HEK293T (cell line): Measurements from ENCODE around the gene FERMT1.

Experiments used
- CTCF ChIA-PET: fragments of 350-600 bp; formaldehyde crosslinking; extraction: SDS; loops from one replicate; lab custom pipeline; 2021; ENCODE audit warnings: antibody characterized with exemption, inconsistent platforms; lab: Yijun Ruan, JAX
- POLR2A ChIA-PET: fragments of 350-600 bp; formaldehyde crosslinking; extraction: SDS; loops from one replicate; lab custom pipeline; 2020; ENCODE audit warnings: antibody characterized with exemption, inconsistent platforms; lab: Yijun Ruan, JAX
- DNase-seq: peaks from one replicate; pipeline ENCODE4 v3.0.0; 2012; ENCODE audit warnings: mixed read lengths; ENCODE audit errors: extremely low spot score
- ARNT ChIP-seq: fragments of 450-650 bp; IDR thresholded peaks from 2 replicates; pipeline ENCODE4 v1.6.1; 2017; ENCODE audit warnings: mild to moderate bottlenecking
- BHLHE40 ChIP-seq: fragments of 450-650 bp; IDR thresholded peaks from 2 replicates; pipeline ENCODE4 v1.6.1; 2016; ENCODE audit warnings: mild to moderate bottlenecking, moderate library complexity, borderline replicate concordance
- CTBP1 ChIP-seq: fragments of 450-650 bp; IDR thresholded peaks from 2 replicates; pipeline ENCODE4 v1.6.1; 2016; ENCODE audit warnings: borderline replicate concordance
- ELF4 ChIP-seq: fragments of 450-650 bp; IDR thresholded peaks from 2 replicates; pipeline ENCODE4 v1.6.1; 2017; ENCODE audit warnings: antibody characterized with exemption
- FOXA1 ChIP-seq: fragments of 450-650 bp; IDR thresholded peaks from 2 replicates; pipeline ENCODE4 v1.6.1; 2016; ENCODE audit warnings: mild to moderate bottlenecking
- FOXK2 ChIP-seq: fragments of 450-650 bp; IDR thresholded peaks from 2 replicates; pipeline ENCODE4 v1.6.1; 2016; ENCODE audit warnings: mild to moderate bottlenecking
- FOXM1 ChIP-seq: fragments of 450-650 bp; IDR thresholded peaks from 2 replicates; pipeline ENCODE4 v1.6.1; 2017; ENCODE audit warnings: mild to moderate bottlenecking, borderline replicate concordance
- HDGF ChIP-seq: fragments of 450-650 bp; IDR thresholded peaks from 2 replicates; pipeline ENCODE4 v1.6.1; 2017; ENCODE audit warnings: antibody characterized with exemption, borderline replicate concordance
- L3MBTL2 ChIP-seq: fragments of 450-650 bp; conservative IDR thresholded peaks from 2 replicates; pipeline ENCODE4 v1.6.1; 2016; ENCODE audit warnings: mild to moderate bottlenecking
- LEF1 ChIP-seq: fragments of 450-650 bp; IDR thresholded peaks from 2 replicates; pipeline ENCODE4 v1.6.1; 2017; ENCODE audit warnings: mild to moderate bottlenecking, borderline replicate concordance
- NFRKB ChIP-seq: fragments of 450-650 bp; IDR thresholded peaks from 2 replicates; pipeline ENCODE4 v1.6.1; 2016; ENCODE audit warnings: mild to moderate bottlenecking, moderate library complexity
- SP1 ChIP-seq: fragments of 450-650 bp; IDR thresholded peaks from 2 replicates; pipeline ENCODE4 v1.6.1; 2017
- SUZ12 ChIP-seq: fragments of 450-650 bp; IDR thresholded peaks from 2 replicates; pipeline ENCODE4 v1.6.1; 2016; ENCODE audit warnings: mild to moderate bottlenecking
- TARDBP ChIP-seq: fragments of 450-650 bp; IDR thresholded peaks from 2 replicates; pipeline ENCODE4 v1.6.1; 2016
- ZNF384 ChIP-seq: fragments of 450-650 bp; IDR thresholded peaks from 2 replicates; pipeline ENCODE4 v1.6.1; 2016
- TF ChIP-seq, protein P1 (sequence below): fragments of 450-650 bp; IDR thresholded peaks from 2 replicates; pipeline ENCODE4 v1.6.1; 2016

The FERMT1 gene

DNA sequence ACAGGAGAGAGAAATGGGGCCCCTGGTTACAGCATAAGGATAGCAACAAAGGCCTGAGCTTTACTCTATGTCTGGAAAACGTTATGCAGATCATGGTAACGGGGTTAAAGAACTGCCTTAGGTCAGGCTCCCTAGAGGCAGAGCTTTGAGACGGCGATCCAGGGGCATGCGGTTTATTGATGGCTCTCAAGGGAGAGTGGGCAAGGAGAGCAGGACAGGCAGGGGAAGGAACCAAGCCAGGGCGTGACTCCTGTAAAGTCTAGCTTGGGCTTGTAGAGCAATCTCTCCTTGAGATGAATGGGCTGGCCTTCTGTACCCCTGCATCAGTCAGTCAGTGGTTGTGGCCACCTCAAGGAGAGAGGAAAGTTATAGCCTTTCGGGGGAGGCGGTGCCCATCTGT is 12.5 kb upstream of the FERMT1 start:
- no peak for DNase-seq
- ChIA-PET CTCF (interaction anchor here (0.5 kb wide), 1 partner anchor 1970 kb away, joined by 5 read pairs; no protein-coding TSS in a partner anchor), POLR2A (no interaction called here)
- no peak for TF ChIP-seq ELF4
- no peak for TF ChIP-seq TARDBP
- no peak for TF ChIP-seq L3MBTL2
- TF ChIP-seq CTBP1 = no peak

DNA sequence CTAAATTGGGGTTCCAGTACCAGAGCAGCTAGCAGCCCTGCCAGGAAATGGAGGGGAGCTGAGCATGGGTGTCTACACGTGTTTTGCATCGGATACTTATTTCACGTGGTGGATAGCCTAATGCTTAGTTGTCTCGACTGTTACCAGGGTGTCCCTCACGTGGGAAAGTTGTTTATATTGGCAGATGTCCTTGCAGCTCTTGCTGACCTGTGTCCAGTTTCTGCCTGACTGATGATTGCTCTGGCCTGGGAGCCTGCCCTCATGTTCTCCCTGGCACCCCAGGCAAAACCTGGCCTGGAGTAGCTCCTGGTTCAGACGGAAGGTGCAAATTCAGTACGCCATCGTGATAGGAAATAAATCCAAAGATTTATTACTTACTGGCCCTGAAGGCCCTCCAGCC is 11.8 kb upstream of the FERMT1 start:
- ChIA-PET POLR2A (no interaction called here), CTCF (interaction anchor here (0.5 kb wide), 1 partner anchor 1970 kb away, joined by 5 read pairs; no protein-coding TSS in a partner anchor)
- no peak for DNase-seq
- TF ChIP-seq CTBP1 = no peak
- TF ChIP-seq, protein P1, sequence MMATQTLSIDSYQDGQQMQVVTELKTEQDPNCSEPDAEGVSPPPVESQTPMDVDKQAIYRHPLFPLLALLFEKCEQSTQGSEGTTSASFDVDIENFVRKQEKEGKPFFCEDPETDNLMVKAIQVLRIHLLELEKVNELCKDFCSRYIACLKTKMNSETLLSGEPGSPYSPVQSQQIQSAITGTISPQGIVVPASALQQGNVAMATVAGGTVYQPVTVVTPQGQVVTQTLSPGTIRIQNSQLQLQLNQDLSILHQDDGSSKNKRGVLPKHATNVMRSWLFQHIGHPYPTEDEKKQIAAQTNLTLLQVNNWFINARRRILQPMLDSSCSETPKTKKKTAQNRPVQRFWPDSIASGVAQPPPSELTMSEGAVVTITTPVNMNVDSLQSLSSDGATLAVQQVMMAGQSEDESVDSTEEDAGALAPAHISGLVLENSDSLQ = no peak
- TF ChIP-seq ZNF384 = no peak
- no peak for TF ChIP-seq SP1
- no peak for TF ChIP-seq LEF1
- TF ChIP-seq SUZ12 = no peak
- no peak for TF ChIP-seq ELF4
- TF ChIP-seq TARDBP = no peak
- no peak for TF ChIP-seq FOXM1
- no peak for TF ChIP-seq ARNT
- TF ChIP-seq L3MBTL2 = no peak
- TF ChIP-seq FOXA1 = no peak
- no peak for TF ChIP-seq NFRKB
- no peak for TF ChIP-seq HDGF
- no peak for TF ChIP-seq BHLHE40
- TF ChIP-seq FOXK2 = no peak

GRCh38 chr20:6130045-6130444 is 7.2 kb upstream of the FERMT1 start:
- no peak for DNase-seq
- POLR2A ChIA-PET = no interaction called here
- CTCF ChIA-PET = interaction anchor here (0.6 kb wide), 1 partner anchor 39 kb away, joined by 3 read pairs; no protein-coding TSS in a partner anchor
- no peak for TF ChIP-seq ZNF384
- no peak for TF ChIP-seq FOXA1
- no peak for TF ChIP-seq L3MBTL2
- TF ChIP-seq LEF1 = no peak
- no peak for TF ChIP-seq HDGF

- POLR2A ChIA-PET = no interaction called here
- DNase-seq = no peak
- no peak for TF ChIP-seq TARDBP
- TF ChIP-seq LEF1 = no peak
- no peak for TF ChIP-seq NFRKB
- CTCF ChIA-PET = no interaction called here
Measured at GRCh38 chr20:6127825-6128224, 5.0 kb upstream of the FERMT1 start.

DNA sequence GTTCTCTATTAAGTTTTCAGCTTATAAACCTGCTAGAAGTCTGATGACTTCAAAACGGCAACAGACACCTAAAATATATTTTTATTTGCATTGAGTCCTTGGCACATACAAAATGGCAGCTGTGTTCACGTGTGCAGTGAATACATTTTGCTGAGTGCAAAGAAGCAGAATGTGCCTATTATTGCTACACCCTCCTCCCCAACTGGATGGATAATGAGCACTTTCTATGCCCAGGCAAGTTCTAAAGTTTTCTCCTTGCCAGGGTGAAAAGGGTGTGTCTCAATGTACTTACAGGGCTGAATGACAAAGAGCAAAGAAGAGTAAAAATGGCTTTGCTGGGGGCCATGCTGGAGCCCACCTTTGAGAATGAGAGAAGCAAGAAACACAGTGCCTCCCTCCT is 4.0 kb upstream of the FERMT1 start:
- ChIA-PET POLR2A (no interaction called here), CTCF (interaction anchor here (0.6 kb wide), 1 partner anchor 24 kb away, joined by 3 read pairs; no protein-coding TSS in a partner anchor)
- DNase-seq = no peak
- no peak for TF ChIP-seq NFRKB
- TF ChIP-seq ARNT = no peak
- TF ChIP-seq, protein P1 = no peak
- TF ChIP-seq FOXK2 = no peak
- no peak for TF ChIP-seq LEF1
- no peak for TF ChIP-seq CTBP1
- no peak for TF ChIP-seq SP1
- TF ChIP-seq FOXM1 = no peak
- TF ChIP-seq FOXA1 = no peak

DNA sequence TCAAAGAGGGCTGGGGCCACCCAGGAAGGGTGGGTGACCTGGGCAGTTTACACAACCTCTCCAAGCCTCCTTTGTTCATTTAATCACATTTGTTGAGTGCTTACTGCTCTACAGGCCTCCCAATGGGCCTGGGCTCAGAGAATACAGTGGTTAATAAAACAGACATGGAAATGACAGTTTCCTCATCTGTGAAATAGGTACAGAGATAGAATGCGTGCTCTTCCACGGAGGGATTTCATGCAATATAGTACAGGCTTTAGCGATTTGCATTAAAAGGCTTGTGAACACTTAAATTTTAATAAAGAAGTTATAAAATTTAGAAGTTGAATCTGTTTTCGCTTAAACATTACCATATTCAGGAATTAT is 802 bp upstream of the FERMT1 start:
- POLR2A ChIA-PET = no interaction called here
- CTCF ChIA-PET = no interaction called here
- TF ChIP-seq LEF1 = no peak
- TF ChIP-seq SUZ12 = no peak
- TF ChIP-seq HDGF = no peak
- TF ChIP-seq NFRKB = no peak
- TF ChIP-seq BHLHE40 = no peak
- TF ChIP-seq FOXM1 = no peak
- TF ChIP-seq ELF4 = no peak
- no peak for TF ChIP-seq FOXK2
- TF ChIP-seq ZNF384 = no peak
- TF ChIP-seq L3MBTL2 = no peak
- TF ChIP-seq ARNT = no peak
- TF ChIP-seq CTBP1 = no peak
- TF ChIP-seq SP1 = no peak
- TF ChIP-seq TARDBP = no peak
- TF ChIP-seq, protein P1 = no peak
- no peak for TF ChIP-seq FOXA1
- DNase-seq = no peak
